Measurements from ENCODE around the gene AOPEP. TPM values are rescaled to one million over a fixed set of nuclear protein-coding genes. Genes with fewer than 3 reads are reported as not detected.

Gene AOPEP
- total RNA-seq, 1 donor from 2014 or later, result 305 TPM

GRCh38 chr9:94922098-94922607, 195.7 kb downstream of the AOPEP start:
- Histone ChIP-seq H3K36me3 (no peaks in the 10 kb centered on the region), H3K27me3 (no peaks in the 10 kb centered on the region), H3K9me3 (no peaks in the 10 kb centered on the region), H3K4me1 (peaks cover 76% of the 10 kb centered on the region), H3K27ac (peak overlapping the region; percentile 89), H3K4me3 (no peak overlapping the region)
- peak in 1 of 2 donors; percentile 89 for DNase-seq (ENCODE audit: extremely low spot score in 2 of 2)
- intact Hi-C loops (cut with DNase I), result no loop called here
- no peak for TF ChIP-seq POLR2AphosphoS5 (IDR thresholded peaks at IDR 0.05; ENCODE audit: insufficient read depth in 1 of 2, low read depth in 1 of 2)
- TF ChIP-seq CTCF (IDR thresholded peaks at IDR 0.05), result no peak
- TF ChIP-seq POLR2A (IDR thresholded peaks at IDR 0.05), result no peak

GRCh38 chr9:94922691-94923107, 196.2 kb downstream of the AOPEP start:
- Histone ChIP-seq H3K4me1 (peaks cover 75% of the 10 kb centered on the region), H3K4me3 (no peak overlapping the region), H3K36me3 (no peaks in the 10 kb centered on the region), H3K9me3 (no peaks in the 10 kb centered on the region), H3K27me3 (no peaks in the 10 kb centered on the region), H3K27ac (peak overlapping the region; percentile 89)
- intact Hi-C loops (cut with DNase I), result no loop called here
- no peak for TF ChIP-seq POLR2A (IDR thresholded peaks at IDR 0.05)
- TF ChIP-seq CTCF (IDR thresholded peaks at IDR 0.05), result no peak
- TF ChIP-seq POLR2AphosphoS5 (IDR thresholded peaks at IDR 0.05; ENCODE audit: insufficient read depth in 1 of 2, low read depth in 1 of 2), result peak in 1 of 2 donors; percentile 65
- DNase-seq (ENCODE audit: extremely low spot score in 2 of 2), result peak in 1 of 2 donors; percentile 94

- no peak for TF ChIP-seq POLR2AphosphoS5 (IDR thresholded peaks at IDR 0.05; ENCODE audit: insufficient read depth in 1 of 2, low read depth in 1 of 2)
- no peak for TF ChIP-seq CTCF (IDR thresholded peaks at IDR 0.05)
- no peak for TF ChIP-seq POLR2A (IDR thresholded peaks at IDR 0.05)
- H3K36me3 ChIP-seq, result no peaks in the 10 kb centered on the region
- intact Hi-C loops (cut with DNase I), result no loop called here
- no peak for DNase-seq (ENCODE audit: extremely low spot score in 2 of 2)
- no peak overlapping the region for H3K4me3 ChIP-seq
- H3K27me3 ChIP-seq, result no peaks in the 10 kb centered on the region
- peaks cover 80% of the 10 kb centered on the region for H3K4me1 ChIP-seq
- no peaks in the 10 kb centered on the region for H3K9me3 ChIP-seq
- peak overlapping the region; percentile 89 for H3K27ac ChIP-seq
Measured at GRCh38 chr9:94923326-94924089, 197.0 kb downstream of the AOPEP start.

GRCh38 chr9:94925751-94926430, 199.4 kb downstream of the AOPEP start:
- no peak for TF ChIP-seq POLR2A (IDR thresholded peaks at IDR 0.05)
- peak in 1 of 2 donors; percentile 13 for TF ChIP-seq POLR2AphosphoS5 (IDR thresholded peaks at IDR 0.05; ENCODE audit: insufficient read depth in 1 of 2, low read depth in 1 of 2)
- no peak for TF ChIP-seq CTCF (IDR thresholded peaks at IDR 0.05)
- intact Hi-C loops (cut with DNase I), result no loop called here
- peaks cover 75% of the 10 kb centered on the region for H3K4me1 ChIP-seq
- no peaks in the 10 kb centered on the region for H3K27me3 ChIP-seq
- peak overlapping the region; percentile 89 for H3K27ac ChIP-seq
- H3K9me3 ChIP-seq, result no peaks in the 10 kb centered on the region
- no peak for DNase-seq (ENCODE audit: extremely low spot score in 2 of 2)
- H3K36me3 ChIP-seq, result no peaks in the 10 kb centered on the region
- no peak overlapping the region for H3K4me3 ChIP-seq
